ENCODE data around the gene ADCY9. TPM values are rescaled to one million over a fixed set of nuclear protein-coding genes. Genes with fewer than 3 reads are reported as not detected.

The ADCY9 gene
- total and polyA plus RNA-seq, 2 experiments from 2014 or later = 2.2 to 18.3 TPM

- DNase-seq (ENCODE audit: low spot score) = no peak
- Histone ChIP-seq H3K9me2 (ENCODE audit: insufficient read depth) (no peaks in the 10 kb centered on the region), H3K36me3 (ENCODE audit: insufficient read depth) (no peaks in the 10 kb centered on the region; the same call in 1 of the 2 replicates), H3F3A (replicated peaks; ENCODE audit: low read depth) (no peaks in the 10 kb centered on the region), H3K4me2 (no peak overlapping the region), H3K4me3 (no peak overlapping the region), H3K27me3 (ENCODE audit: insufficient read depth) (no peaks in the 10 kb centered on the region), H3K4me1 (ENCODE audit: insufficient read depth) (no peaks in the 10 kb centered on the region), H4K20me1 (replicated peaks; ENCODE audit: insufficient read depth) (no peaks in the 10 kb centered on the region), H2AFZ (no peak overlapping the region), H3K27ac (ENCODE audit: low read depth) (no peak overlapping the region), H3K79me2 (replicated peaks; ENCODE audit: insufficient read depth) (no peaks in the 10 kb centered on the region)
- peaks cover 2% of the 10 kb centered on the region for H3K27me3 Mint-ChIP-seq (ENCODE audit: insufficient read depth, low read depth, poor library complexity)
- ATAC-seq = no peak
- TF ChIP-seq NANOG (IDR thresholded peaks at IDR 0.05; ENCODE audit: borderline replicate concordance) = no peak
- TF ChIP-seq STAT1 (IDR thresholded peaks at IDR 0.05; ENCODE audit: unreplicated experiment) = no peak
- no peak for TF ChIP-seq EZH2phosphoT487 (IDR thresholded peaks at IDR 0.05; ENCODE audit: unreplicated experiment)
- TF ChIP-seq CTCF (conservative IDR thresholded peaks at IDR 0.05; ENCODE audit: low read depth in 2 of 2) = no peak
- TF ChIP-seq CREB1 (CRISPR knock-in tag; IDR thresholded peaks at IDR 0.05; ENCODE audit: low read depth) = no peak
- TF ChIP-seq JUNB (IDR thresholded peaks at IDR 0.05; ENCODE audit: unreplicated experiment) = no peak
- TF ChIP-seq, protein P1, sequence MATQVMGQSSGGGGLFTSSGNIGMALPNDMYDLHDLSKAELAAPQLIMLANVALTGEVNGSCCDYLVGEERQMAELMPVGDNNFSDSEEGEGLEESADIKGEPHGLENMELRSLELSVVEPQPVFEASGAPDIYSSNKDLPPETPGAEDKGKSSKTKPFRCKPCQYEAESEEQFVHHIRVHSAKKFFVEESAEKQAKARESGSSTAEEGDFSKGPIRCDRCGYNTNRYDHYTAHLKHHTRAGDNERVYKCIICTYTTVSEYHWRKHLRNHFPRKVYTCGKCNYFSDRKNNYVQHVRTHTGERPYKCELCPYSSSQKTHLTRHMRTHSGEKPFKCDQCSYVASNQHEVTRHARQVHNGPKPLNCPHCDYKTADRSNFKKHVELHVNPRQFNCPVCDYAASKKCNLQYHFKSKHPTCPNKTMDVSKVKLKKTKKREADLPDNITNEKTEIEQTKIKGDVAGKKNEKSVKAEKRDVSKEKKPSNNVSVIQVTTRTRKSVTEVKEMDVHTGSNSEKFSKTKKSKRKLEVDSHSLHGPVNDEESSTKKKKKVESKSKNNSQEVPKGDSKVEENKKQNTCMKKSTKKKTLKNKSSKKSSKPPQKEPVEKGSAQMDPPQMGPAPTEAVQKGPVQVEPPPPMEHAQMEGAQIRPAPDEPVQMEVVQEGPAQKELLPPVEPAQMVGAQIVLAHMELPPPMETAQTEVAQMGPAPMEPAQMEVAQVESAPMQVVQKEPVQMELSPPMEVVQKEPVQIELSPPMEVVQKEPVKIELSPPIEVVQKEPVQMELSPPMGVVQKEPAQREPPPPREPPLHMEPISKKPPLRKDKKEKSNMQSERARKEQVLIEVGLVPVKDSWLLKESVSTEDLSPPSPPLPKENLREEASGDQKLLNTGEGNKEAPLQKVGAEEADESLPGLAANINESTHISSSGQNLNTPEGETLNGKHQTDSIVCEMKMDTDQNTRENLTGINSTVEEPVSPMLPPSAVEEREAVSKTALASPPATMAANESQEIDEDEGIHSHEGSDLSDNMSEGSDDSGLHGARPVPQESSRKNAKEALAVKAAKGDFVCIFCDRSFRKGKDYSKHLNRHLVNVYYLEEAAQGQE (IDR thresholded peaks at IDR 0.05; ENCODE audit: unreplicated experiment) = no peak
- no peak for TF ChIP-seq ETS1 (IDR thresholded peaks at IDR 0.05)
- TF ChIP-seq, protein P2, sequence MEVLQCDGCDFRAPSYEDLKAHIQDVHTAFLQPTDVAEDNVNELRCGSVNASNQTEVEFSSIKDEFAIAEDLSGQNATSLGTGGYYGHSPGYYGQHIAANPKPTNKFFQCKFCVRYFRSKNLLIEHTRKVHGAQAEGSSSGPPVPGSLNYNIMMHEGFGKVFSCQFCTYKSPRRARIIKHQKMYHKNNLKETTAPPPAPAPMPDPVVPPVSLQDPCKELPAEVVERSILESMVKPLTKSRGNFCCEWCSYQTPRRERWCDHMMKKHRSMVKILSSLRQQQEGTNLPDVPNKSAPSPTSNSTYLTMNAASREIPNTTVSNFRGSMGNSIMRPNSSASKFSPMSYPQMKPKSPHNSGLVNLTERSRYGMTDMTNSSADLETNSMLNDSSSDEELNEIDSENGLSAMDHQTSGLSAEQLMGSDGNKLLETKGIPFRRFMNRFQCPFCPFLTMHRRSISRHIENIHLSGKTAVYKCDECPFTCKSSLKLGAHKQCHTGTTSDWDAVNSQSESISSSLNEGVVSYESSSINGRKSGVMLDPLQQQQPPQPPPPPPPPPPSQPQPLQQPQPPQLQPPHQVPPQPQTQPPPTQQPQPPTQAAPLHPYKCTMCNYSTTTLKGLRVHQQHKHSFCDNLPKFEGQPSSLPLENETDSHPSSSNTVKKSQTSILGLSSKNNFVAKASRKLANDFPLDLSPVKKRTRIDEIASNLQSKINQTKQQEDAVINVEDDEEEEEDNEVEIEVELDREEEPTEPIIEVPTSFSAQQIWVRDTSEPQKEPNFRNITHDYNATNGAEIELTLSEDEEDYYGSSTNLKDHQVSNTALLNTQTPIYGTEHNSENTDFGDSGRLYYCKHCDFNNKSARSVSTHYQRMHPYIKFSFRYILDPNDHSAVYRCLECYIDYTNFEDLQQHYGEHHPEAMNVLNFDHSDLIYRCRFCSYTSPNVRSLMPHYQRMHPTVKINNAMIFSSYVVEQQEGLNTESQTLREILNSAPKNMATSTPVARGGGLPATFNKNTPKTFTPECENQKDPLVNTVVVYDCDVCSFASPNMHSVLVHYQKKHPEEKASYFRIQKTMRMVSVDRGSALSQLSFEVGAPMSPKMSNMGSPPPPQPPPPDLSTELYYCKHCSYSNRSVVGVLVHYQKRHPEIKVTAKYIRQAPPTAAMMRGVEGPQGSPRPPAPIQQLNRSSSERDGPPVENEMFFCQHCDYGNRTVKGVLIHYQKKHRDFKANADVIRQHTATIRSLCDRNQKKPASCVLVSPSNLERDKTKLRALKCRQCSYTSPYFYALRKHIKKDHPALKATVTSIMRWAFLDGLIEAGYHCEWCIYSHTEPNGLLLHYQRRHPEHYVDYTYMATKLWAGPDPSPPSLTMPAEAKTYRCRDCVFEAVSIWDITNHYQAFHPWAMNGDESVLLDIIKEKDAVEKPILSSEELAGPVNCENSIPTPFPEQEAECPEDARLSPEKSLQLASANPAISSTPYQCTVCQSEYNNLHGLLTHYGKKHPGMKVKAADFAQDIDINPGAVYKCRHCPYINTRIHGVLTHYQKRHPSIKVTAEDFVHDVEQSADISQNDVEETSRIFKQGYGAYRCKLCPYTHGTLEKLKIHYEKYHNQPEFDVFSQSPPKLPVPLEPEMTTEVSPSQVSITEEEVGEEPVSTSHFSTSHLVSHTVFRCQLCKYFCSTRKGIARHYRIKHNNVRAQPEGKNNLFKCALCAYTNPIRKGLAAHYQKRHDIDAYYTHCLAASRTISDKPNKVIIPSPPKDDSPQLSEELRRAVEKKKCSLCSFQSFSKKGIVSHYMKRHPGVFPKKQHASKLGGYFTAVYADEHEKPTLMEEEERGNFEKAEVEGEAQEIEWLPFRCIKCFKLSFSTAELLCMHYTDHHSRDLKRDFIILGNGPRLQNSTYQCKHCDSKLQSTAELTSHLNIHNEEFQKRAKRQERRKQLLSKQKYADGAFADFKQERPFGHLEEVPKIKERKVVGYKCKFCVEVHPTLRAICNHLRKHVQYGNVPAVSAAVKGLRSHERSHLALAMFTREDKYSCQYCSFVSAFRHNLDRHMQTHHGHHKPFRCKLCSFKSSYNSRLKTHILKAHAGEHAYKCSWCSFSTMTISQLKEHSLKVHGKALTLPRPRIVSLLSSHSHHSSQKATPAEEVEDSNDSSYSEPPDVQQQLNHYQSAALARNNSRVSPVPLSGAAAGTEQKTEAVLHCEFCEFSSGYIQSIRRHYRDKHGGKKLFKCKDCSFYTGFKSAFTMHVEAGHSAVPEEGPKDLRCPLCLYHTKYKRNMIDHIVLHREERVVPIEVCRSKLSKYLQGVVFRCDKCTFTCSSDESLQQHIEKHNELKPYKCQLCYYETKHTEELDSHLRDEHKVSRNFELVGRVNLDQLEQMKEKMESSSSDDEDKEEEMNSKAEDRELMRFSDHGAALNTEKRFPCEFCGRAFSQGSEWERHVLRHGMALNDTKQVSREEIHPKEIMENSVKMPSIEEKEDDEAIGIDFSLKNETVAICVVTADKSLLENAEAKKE (CRISPR knock-in tag; IDR thresholded peaks at IDR 0.05) = no peak
- no peak for TF ChIP-seq ZNF331 (CRISPR knock-in tag; IDR thresholded peaks at IDR 0.05; ENCODE audit: low read depth)
- no peak for TF ChIP-seq ZNF114 (CRISPR knock-in tag; IDR thresholded peaks at IDR 0.05)
- no peak for TF ChIP-seq EZH2 (IDR thresholded peaks at IDR 0.05; ENCODE audit: low read depth, unreplicated experiment)
- no peak for TF ChIP-seq POLR2AphosphoS5 (IDR thresholded peaks at IDR 0.05; ENCODE audit: low read depth)
- H3K4me1 Mint-ChIP-seq = peaks cover 10% of the 10 kb centered on the region
- H3K4me3 Mint-ChIP-seq = no peak overlapping the region
- peaks cover 24% of the 10 kb centered on the region for H3K9me3 Mint-ChIP-seq
- H3K36me3 Mint-ChIP-seq (ENCODE audit: low read depth) = peaks cover 8% of the 10 kb centered on the region
- H3K27ac Mint-ChIP-seq = no peak overlapping the region
Observed at GRCh38 chr16:3919413-3919812, 196.8 kb downstream of the ADCY9 start.

Measured in GM23338 (cell line).